ENCODE data around the gene MEIS2.

Gene MEIS2

DNA sequence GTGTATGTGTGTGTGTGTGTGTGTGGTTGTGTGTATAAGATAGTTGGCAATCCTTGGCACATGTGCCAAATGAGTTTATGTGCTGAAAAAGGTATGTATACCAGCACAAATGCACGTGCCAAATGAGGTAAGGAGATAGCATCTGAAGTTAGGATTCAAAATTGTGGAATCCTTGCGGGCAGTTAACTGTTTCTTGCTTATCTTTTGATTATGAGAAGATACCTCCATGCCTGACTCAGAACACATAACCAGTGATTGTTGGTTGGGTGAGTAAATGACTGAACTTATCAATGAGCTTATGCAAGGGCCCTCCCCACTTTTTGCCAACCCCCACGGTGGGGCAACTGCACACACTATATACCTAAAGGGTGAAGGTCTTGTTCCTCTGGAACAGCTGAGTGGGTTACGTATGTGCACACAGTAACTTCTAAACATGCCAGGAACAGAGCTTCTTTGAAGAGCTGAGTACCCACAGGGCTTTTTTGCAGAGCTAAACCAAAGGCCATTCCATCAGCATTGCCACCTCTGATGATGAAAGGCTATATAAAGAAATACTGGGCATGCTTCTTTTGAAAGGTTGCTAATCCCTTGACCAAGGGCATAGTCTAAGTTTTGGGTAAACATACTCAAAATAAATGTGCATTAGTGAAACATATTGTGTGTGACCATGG lies 60.1 kb downstream of the MEIS2 start:
- no peak for DNase-seq (ENCODE audit: low read depth)

DNA sequence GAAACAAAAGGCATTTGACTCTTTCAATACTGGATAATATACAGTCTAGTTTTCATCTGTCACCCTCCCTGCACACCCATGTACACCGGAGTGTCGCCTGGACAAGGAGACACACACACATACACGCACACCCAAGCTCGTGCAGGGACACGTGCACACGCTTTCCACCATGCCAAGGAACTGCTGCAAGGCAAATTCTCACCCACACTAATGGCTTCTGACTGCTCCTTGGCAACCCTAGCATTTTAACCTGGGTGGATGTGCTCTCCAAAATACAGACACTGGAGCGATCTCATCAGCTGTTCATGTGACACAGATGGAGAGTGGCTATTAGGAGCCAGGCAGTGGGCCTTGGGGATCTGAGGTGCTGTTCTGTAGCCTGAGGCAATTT lies 61.6 kb downstream of the MEIS2 start:
- no peak for DNase-seq (ENCODE audit: low read depth)

DNA sequence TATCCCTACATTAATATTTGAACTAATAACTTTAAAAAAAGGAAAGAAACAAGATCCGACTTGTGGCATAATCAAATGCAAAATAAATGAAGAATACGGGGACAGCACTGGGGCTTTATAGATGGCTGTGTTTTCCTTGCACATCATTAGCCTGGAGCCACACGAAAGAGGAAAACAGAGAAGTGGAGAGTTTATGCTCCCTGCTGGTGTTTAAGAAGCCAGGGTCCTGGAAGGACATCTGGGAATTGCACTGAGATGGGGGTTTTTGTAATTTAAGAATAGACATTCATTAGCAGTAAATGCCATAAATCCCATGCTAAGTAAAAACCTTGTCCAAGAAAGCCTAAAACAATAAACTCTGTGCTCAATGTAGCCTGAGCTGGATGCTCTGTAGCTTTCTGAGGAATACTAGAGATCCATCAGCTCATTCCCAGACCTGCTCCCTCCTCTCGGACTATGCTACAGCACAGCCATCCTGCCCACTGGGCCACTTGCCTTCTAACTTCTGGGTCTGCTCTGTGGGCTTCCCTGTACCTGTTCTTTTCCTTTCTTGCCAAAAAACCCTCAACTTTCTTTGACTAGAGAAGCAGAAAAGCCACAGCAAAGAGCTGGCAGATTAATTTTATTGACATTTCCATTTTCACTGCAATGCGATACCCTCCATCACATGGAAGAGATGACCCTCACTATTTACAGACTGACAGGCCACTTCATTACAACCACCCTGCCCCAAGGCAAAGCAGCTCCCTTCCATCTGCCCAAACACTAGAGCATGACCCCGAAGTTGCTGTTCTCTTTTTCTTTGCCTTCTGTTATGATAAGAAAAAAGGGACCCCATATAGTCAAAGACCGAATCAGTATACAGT lies 62.3 kb downstream of the MEIS2 start:
- no peak for DNase-seq (ENCODE audit: low read depth)

DNA sequence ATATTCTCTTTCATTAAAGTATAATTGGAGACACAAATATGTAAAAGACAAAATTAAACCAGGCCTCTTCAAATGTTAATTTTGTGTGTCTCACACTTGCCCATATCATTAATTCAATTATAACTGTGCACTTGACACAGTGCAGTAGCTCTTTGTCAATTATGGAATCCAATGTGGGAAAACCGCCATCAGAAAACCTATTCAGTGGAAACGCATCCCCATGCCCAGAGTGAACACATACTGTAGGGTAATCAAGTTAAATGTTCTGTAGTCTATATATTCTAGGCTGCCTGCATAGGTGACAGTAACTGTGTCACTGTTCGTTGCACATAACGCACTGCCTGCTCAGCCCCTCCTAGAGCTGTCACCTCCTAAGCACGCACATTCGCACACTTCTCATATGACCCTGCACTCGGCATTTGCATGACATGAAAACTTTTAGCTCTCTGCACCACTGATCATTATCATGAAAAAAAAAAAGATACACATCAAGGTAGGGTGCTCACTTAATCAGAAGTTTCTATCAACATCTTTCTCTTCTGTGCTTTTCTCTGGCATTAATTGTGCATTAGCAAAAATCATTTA lies 63.2 kb downstream of the MEIS2 start:
- no peak for DNase-seq (ENCODE audit: low read depth)

DNA sequence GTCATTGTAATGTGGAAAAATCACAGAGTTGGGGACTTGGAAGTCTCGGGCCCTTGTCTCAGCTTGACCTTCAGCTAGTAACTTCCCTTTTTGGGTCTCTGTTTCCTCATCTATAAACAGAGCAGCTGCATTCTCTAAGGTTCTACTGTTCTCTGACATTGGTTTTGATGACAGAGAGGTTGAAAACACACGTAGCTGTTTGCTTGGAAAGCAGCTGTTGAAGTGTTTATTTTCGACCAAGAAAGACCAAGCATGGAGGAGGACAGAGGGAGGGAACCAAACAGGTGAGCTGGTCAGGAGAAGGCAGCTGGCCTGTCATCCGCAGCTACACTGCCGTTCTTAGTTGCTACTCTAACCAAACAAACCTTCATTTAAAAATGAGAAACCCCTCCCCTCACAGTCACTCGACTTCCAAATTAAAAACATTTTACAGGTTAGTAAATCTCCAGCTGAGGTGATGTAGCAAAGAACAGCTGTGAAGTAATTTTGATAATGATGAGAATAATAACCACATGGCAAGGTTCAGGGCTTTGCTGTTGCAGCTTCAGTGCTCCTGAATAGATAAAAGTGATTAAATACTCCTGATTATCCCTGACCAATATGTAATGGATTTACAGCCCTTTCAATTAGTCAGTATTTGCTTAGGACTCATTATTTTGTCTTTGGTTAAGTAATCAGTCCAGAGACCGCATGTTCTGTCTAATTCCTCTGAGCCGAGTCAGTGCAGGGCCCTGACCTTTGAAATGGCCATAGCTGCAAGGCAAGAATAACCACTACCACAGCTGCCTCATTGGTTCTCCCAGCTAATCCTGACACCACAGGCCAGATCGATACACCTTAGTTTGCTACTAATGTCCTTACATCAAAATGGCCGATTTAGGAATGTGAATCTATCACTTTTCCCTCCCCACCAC lies 65.3 kb downstream of the MEIS2 start:
- no peak for DNase-seq (ENCODE audit: low read depth)

DNA sequence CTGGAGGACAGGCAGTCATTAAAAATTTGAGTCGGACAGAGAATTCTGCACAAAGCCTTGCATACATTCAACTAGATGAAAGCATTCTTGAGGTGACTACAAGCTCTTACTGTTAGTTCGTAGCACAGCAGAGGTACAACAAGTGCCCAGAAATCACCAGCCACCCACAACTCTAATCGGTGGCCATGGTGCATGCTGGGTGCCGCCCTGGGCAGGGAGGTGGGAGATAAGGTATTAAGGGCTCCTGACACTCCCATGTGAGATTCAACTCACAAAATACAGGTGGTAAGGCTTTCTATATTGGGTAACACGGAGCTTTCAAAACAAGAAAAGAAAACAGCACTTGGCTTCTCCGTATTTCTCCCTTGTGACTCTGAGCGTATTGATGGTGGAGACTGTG lies 66.0 kb downstream of the MEIS2 start:
- no peak for DNase-seq (ENCODE audit: low read depth)

DNA sequence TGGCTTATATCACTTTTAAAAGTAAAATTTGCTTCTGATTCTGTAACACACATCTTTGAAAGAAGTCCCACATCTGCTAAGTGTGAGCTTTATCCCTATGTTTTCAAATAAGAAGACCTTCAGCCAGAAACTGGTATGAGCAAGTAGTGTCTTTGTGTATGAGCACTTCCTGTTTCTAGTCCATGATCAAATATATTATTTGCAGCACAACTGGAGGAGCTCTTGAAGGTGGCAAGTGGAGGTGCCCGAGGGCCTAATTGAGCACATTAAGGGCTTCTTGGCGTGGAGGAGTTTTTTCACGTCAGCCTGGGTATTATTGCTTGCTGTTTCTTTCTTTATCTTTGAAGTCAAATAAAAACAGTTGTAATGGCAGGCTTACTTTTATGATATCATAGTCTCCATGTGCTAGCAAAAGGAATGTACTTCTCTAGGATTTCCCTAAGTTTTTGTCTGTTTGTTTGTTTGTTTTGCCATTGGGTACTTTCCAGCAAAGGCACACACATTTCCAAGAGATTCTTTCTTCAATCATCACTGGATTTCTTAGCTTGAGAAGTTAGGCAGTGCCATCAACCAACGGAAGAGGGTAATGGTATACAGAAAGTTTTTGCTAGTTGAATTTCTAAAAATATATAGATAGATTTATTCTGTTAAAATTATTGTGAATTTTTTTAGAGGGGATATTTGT lies 68.1 kb downstream of the MEIS2 start:
- DNase-seq (ENCODE audit: low read depth), result no peak

DNA sequence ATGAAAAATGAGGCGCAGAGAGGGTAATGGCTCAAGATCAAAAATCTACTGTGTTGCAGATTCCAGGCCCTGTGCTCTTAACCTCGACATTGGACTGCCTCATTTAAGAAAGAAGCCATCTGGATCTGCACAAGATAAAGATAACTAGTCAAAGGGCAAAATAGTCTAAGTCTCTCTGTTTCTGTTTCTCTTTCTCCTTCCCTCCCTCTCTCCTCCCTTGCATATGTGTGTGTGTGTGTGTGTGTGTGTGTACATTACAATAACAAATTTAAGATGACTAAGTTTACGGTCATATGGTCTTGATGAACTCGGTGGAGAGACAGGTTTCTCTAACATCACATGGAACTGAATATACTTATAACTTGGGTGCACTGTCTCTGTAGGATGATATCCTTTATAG lies 69.2 kb downstream of the MEIS2 start:
- DNase-seq (ENCODE audit: low read depth), result no peak

DNA sequence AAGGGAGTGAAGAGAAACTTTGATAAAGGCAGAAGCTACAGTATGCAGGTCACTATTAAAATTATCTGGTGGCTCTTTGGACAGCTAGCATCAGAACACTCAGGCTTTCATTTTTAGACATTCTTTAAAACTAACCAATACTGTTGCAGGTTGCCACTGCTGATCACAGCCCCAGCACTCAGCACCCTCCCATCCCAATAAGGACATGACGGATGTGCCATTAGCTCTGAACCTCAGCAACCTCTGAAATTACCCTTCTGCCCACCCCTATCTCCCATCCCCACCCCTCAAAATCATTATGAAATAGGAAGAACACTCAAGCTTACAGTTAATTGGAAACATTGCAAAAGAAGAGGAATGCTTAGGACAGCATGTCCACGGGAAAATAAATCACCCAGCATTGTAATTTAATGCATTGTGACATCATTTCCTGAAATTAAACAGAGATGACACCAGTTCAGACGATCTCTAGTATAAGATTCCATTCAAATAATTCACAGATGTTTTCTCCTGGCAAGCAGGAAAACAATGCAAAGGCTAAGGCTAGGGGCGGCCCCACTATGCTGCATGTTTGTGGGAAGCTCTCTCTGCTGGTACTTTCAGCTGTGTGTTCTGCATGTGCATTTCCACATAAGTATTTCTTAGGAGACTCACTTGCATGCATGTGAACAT lies 71.6 kb downstream of the MEIS2 start:
- DNase-seq (ENCODE audit: low read depth), result no peak

DNA sequence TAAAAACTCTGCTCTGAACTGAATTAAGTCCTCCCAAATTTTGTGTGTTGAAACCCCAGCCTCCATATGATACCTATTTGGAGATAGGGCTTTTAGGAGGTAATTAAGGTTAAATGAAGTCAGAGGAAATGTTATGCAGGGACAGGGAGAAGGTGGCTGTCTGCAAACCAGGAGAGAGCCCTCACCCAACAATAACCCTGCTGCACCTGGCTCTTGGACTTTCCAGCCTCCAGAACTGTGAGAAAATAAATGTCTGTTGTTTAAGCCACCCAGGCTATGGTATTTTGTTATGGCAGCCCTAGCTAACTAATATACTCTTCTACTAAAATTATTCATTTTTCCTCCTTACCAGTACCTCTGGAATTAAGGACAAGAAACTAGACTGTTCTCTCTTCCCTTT lies 79.5 kb downstream of the MEIS2 start:
- DNase-seq (ENCODE audit: low read depth), result no peak

DNA sequence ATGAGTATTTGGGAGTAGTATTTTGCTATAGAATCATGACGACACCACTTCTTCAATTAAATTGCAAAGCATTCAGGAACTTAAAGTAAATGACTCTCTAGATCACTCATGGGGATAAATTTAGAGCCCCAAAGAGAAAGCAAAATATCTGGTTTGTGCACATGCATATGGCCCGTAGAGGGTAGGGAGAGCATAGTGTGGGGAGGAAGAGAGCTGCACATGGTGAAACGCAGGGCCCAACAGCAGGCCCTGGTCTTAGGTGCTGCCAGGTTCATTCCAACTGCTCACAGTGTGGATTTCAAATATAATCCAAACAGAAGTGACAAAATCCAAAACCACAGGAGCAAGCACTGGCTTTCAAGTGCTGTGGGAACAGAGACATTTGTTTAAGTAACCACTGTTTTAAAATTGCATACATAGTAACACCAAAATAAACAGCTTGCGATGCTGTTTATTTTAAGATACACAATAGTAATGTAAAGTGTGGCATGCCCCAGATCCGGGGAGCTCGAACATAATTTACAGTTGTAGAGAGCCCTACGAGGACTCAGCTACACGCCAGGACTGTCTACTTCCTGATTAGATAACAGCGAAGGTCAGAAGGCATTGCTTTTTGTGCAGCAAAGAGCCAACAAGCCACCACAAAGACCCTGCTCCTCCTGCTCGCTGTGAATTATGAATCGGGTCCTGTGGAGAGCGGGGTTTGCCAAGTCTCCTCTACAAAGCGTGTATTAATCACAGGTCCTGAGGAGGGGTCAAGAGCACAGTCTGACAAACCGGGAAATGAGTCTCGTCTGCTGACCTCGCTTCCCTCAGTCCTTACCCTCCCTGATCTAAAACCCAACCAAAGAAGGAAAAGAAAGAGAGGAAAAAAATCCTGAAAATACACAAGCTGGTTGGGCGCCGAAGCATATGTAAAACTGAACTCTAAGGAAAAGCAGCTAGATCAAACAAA lies 80.6 kb downstream of the MEIS2 start:
- DNase-seq (ENCODE audit: low read depth), result no peak

DNA sequence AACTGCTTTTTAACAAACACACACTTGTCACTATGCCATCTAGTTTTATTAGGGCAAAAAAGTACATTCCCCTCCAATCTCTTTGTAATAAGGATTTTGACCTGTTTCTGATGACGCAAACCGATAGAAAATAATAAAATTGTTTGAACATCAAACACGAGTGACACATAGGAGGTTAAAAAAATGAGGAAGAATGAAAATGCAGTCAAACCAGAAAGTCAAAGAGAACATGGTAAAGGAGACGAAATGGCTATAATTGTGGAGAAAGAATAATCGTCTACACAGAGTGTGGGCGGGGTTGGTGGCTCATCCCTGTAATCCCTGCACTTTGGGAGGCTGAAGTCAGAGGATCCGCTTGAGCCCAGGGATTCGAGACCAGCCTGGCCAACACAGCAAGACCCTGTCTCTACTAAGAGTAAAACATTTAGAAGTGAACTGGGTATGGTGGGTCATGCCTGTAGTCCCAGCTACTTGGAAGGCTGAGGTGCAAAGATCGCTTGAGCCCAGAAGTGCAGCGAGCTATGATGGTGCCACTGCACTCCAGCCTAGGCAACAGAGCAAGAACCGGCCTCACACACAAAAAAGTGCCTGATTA lies 83.2 kb downstream of the MEIS2 start:
- DNase-seq (ENCODE audit: low read depth), result no peak

DNA sequence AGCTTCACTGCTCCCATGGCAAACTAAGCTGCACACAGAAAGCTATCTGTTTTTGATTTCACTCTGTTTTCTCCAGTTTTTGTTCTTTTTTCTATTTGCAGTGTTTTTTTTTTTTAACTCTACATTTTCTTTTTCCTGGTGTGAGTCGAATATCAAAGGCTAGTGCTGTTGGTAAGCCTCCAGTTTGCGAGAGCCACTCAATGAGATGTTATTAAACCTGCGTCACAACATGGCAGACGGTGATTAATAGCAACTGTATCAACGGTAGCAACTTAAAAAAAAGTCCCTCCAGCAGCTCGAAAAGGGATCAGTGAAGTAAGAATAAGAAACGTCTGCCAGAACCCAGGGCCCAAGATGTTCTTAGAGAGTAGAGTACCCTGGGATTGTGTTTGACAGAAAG lies 84.1 kb downstream of the MEIS2 start:
- no peak for DNase-seq (ENCODE audit: low read depth)

DNA sequence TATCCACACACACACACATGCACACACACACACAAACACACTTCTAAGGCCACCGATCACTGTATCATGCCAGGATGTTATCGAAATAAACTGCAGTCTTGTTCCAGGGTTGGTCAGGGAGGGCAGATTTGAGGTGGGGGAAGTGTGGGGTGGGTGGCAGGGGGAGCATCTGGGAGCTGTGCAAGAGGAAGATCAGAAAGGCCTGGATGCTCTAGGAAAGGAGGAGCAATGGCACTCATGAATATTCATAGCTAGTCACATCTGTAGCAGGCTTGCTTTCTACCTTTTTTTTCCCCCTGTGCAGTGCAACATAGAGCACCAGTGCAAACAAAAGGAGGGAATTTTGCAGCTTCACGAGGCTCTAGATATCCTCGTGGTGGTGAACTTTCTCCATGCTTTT lies 84.9 kb downstream of the MEIS2 start:
- DNase-seq (ENCODE audit: low read depth), result no peak

DNA sequence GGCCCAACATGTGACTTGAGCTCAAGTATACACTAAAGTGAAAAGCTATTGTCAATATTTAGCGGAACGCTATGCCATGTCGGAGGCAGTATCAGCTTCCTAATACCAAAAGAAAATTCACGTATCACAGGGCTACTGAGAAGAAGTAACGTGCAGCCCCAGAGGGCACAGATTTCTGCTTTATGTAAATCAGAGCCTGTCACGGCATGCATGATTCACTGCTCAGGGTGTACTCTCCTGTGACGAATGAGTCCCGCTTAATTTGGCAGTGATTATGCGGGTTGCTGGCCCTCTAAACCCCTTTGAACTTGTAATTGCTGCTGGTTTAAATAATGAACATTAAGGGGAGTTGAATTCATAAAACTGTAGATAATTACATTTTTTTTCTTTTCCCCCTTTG lies 85.3 kb downstream of the MEIS2 start:
- no peak for DNase-seq (ENCODE audit: low read depth)

DNA sequence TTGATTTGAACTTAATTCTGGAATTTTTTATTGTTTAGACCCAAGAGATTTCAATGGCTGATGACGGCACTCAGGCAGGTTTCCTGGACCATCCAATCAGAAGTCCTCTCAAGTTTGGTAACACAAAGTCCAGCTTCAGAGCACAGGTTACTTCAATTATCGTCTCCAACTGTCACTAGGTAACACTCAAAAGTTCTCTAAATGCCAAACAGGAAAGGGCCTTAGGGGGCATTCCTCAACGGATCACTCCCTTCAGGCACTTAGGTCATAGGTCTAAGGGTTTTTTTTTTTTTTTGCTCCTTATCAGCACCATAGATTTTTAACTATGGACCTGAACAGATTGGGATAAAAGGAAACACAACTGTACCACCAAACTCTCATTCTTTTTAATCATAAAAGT lies 85.8 kb downstream of the MEIS2 start:
- DNase-seq (ENCODE audit: low read depth), result no peak

DNA sequence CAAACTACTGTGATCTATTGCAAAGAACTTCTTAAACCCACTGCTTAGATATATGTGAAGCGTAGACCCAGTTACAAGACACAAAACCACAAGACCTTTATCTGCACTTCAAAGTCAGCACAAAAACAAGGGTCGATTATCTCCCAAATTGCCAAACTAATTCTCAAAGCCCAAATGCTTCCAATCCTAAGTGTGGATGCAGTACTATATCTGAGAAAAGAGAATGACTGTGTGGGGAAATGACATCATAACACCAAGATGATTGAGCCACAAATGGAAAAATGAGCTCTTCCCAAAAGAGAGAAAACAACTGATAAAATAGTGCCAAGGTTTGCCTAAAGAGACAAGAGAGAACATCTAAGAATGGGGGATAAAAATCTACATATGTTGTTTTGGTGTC lies 86.2 kb downstream of the MEIS2 start:
- DNase-seq (ENCODE audit: low read depth), result no peak

DNA sequence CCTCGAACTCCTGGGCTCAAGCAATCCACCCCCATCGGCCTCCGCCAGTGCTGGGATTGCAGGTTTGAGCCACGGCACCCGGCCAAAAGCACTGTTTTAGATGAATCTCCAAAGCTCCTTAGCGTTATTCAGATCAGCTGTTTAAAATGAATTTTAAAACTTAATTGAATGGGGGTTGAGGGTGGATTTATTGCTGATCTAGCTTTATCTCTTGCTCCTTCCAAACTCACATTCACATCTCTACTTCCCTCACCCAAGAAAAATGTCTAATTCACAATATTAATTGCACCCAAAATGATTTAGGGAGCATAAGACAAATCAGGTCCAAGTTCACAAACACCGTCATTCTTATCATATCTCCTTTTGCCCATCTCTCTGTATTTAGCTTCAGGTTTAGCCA lies 89.8 kb downstream of the MEIS2 start:
- DNase-seq (ENCODE audit: low read depth), result no peak

DNA sequence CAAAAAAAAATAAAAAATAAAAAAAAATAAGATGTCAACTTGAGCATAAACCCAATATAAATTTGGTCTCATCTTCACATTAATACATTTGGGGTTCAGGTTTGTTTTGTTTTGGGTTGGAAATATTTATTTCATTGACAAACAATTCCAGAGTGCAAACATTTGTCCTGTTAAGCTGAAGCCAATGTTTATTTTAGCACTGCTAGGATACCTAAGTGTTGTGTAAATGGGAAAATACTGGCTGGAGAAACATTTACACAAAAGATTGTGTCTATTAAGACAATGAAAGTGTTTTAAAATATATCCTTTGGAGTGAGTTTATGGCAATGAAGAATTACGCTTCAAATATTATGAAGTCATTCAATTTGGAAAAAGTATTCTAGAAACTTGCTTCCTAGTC lies 91.1 kb downstream of the MEIS2 start:
- no peak for DNase-seq (ENCODE audit: low read depth)

DNA sequence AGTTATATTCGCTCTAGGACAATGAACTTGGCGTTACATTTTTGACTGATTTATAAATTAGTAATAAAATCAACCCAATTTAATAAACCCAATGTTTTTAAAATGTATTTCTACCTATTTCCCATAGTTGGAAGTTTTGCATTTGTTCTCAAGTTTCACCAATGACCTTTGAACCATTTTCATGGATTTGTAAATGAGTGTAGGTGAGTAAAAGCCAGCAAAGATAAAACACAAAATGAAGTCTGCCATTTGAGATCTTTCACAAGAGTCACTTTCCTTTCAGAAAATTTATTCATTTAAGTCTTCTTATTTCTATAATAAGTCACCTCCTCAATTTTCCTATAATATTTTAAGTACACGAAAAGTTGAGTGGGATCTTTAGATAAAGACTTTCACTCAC lies 92.1 kb downstream of the MEIS2 start:
- DNase-seq (ENCODE audit: low read depth), result no peak
